Anterior cingulate cortex (tissue), 58 donors: ENCODE data around the gene FRMD4A.

Experiments
- DNase-seq, 58 donors: peaks; one replicate each; lab custom pipeline; 2025; lab: John Stamatoyannopoulos, UW

FRMD4A gene

GRCh38 chr10:14118953-14119352, 211.8 kb downstream of the FRMD4A start:
- no peak for DNase-seq

- no peak for DNase-seq
Measured at GRCh38 chr10:14116837-14117236, 213.9 kb downstream of the FRMD4A start.

GRCh38 chr10:14116021-14116420, 214.7 kb downstream of the FRMD4A start:
- no peak for DNase-seq

- no peak for DNase-seq
Measured at GRCh38 chr10:14114791-14115190, 215.9 kb downstream of the FRMD4A start.

GRCh38 chr10:14112056-14112455, 218.7 kb downstream of the FRMD4A start:
- DNase-seq: no peak

GRCh38 chr10:14111208-14111607, 219.5 kb downstream of the FRMD4A start:
- DNase-seq: no peak

GRCh38 chr10:14106828-14107227, 223.9 kb downstream of the FRMD4A start:
- DNase-seq: no peak

- no peak for DNase-seq
Measured at GRCh38 chr10:14102056-14102455, 228.7 kb downstream of the FRMD4A start.

- no peak for DNase-seq
Measured at GRCh38 chr10:14099885-14100284, 230.8 kb downstream of the FRMD4A start.

- peak in 3 of 58 donors; percentile 4 to 48 (median 9) for DNase-seq
Measured at GRCh38 chr10:14093730-14094484, 236.8 kb downstream of the FRMD4A start.

- no peak for DNase-seq
Measured at GRCh38 chr10:14092799-14093198, 237.9 kb downstream of the FRMD4A start.

GRCh38 chr10:14089556-14090292, 241.0 kb downstream of the FRMD4A start:
- DNase-seq: peak in 14 of 58 donors; percentile 7 to 62 (median 22)

GRCh38 chr10:14087566-14087965, 243.2 kb downstream of the FRMD4A start:
- no peak for DNase-seq

- DNase-seq: no peak
Measured at GRCh38 chr10:14086596-14086995, 244.1 kb downstream of the FRMD4A start.

- no peak for DNase-seq
Measured at GRCh38 chr10:14084875-14085274, 245.8 kb downstream of the FRMD4A start.

- DNase-seq: no peak
Measured at GRCh38 chr10:14080795-14081194, 249.9 kb downstream of the FRMD4A start.

- DNase-seq: no peak
Measured at GRCh38 chr10:14077430-14077829, 253.3 kb downstream of the FRMD4A start.

- DNase-seq: peak in 1 of 58 donors; percentile 31
Measured at GRCh38 chr10:14074062-14074884, 256.5 kb downstream of the FRMD4A start.

- no peak for DNase-seq
Measured at GRCh38 chr10:14072541-14072940, 258.2 kb downstream of the FRMD4A start.

- no peak for DNase-seq
Measured at GRCh38 chr10:14071956-14072355, 258.8 kb downstream of the FRMD4A start.
